Stimulated activated CD4-positive, alpha-beta T cell treated with anti-CD3 and anti-CD28 coated beads, TNF-alpha, amount 100 ng/mL, for 1 hour (primary cell): ENCODE results near the gene C11orf91.
"Not testable (repeated sequence)": the region's sequence is repeated elsewhere in the genome, so short reads cannot be mapped to it uniquely, and the experiment has no call there.

Experiments used
- DNase-seq, 3 donors: peaks; one replicate each; pipeline ENCODE4 v3.0.0-alpha.2; 2020; ENCODE audit warnings: low read depth in 3 of 3, low spot score in 1 of 3

Gene C11orf91

GRCh38 chr11:33721984-33722383, 21.4 kb upstream of the C11orf91 start:
- DNase-seq, result no peak

GRCh38 chr11:33721426-33721825, 20.8 kb upstream of the C11orf91 start:
- no peak for DNase-seq

GRCh38 chr11:33719587-33719986, 19.0 kb upstream of the C11orf91 start:
- DNase-seq, result no peak

- DNase-seq, result no peak
These were observed 17.8 kb upstream of the C11orf91 start for GRCh38 chr11:33718440-33718839.

GRCh38 chr11:33716243-33716642, 15.6 kb upstream of the C11orf91 start:
- no peak for DNase-seq

GRCh38 chr11:33713856-33714398, 13.3 kb upstream of the C11orf91 start:
- DNase-seq, result no peak

GRCh38 chr11:33713151-33713855, 12.7 kb upstream of the C11orf91 start:
- no peak for DNase-seq

GRCh38 chr11:33712436-33712835, 11.8 kb upstream of the C11orf91 start:
- no peak for DNase-seq

- no peak for DNase-seq
These were observed 8.8 kb upstream of the C11orf91 start for GRCh38 chr11:33709466-33709865.

- DNase-seq, result no peak
These were observed 8.4 kb upstream of the C11orf91 start for GRCh38 chr11:33708985-33709384.

- not testable (repeated sequence) for DNase-seq
These were observed 7.2 kb upstream of the C11orf91 start for GRCh38 chr11:33707831-33708230.

GRCh38 chr11:33706966-33707365, 6.3 kb upstream of the C11orf91 start:
- no peak for DNase-seq

GRCh38 chr11:33706546-33706945, 5.9 kb upstream of the C11orf91 start:
- no peak for DNase-seq

GRCh38 chr11:33704240-33705002, 3.8 kb upstream of the C11orf91 start:
- DNase-seq, result no peak

- DNase-seq, result no peak
These were observed 3.2 kb upstream of the C11orf91 start for GRCh38 chr11:33703788-33704187.

GRCh38 chr11:33703234-33703633, 2.6 kb upstream of the C11orf91 start:
- no peak for DNase-seq

- DNase-seq, result no peak
These were observed 940 bp upstream of the C11orf91 start for GRCh38 chr11:33701302-33702230.

GRCh38 chr11:33700063-33700501, 544 bp downstream of the C11orf91 start:
- DNase-seq, result no peak

GRCh38 chr11:33699515-33700062, 1.0 kb downstream of the C11orf91 start:
- no peak for DNase-seq

- no peak for DNase-seq
These were observed 1.7 kb downstream of the C11orf91 start for GRCh38 chr11:33698921-33699320.

GRCh38 chr11:33697997-33698396, 2.6 kb downstream of the C11orf91 start:
- no peak for DNase-seq
